K562 (cell line): ENCODE measurements around the gene WDR17. TPM values are rescaled to one million over a fixed set of nuclear protein-coding genes. Genes with fewer than 3 reads are reported as not detected.

Source experiments
- HDAC2 ChIP-seq: fragments of 450-650 bp; IDR thresholded peaks from 2 replicates; pipeline ENCODE4 v1.6.1; 2016; ENCODE audit warnings: mild to moderate bottlenecking
- HNRNPUL1 ChIP-seq: fragments of 200-400 bp; formaldehyde crosslinking; IDR thresholded peaks from 2 replicates; pipeline ENCODE4 v1.6.1; 2017; ENCODE audit warnings: low read length
- MBD1 ChIP-seq: fragments of 250-450 bp; sonication (Bioruptor Pico); IDR thresholded peaks from 2 replicates; pipeline ENCODE4 v1.8.0; 2022; ENCODE audit warnings: inconsistent platforms
- PHTF2 ChIP-seq: fragments of 250-450 bp; sonication (Bioruptor Pico); IDR thresholded peaks from 2 replicates; pipeline ENCODE4 v1.5.0; 2021; ENCODE audit warnings: mild to moderate bottlenecking
- RAD51 ChIP-seq: fragments of 450-650 bp; IDR thresholded peaks from 2 replicates; pipeline ENCODE4 v1.7.1; 2016; ENCODE audit warnings: low read depth, mild to moderate bottlenecking, borderline replicate concordance
- ZBTB1 ChIP-seq: sonication (generic); formaldehyde crosslinking; IDR thresholded peaks from 2 replicates; pipeline ENCODE4 v1.8.1; 2023; ENCODE audit warnings: missing genetic modification reagents, low read depth, mild to moderate bottlenecking, borderline replicate concordance
- ZNF134 ChIP-seq: fragments of 250-450 bp; sonication (Bioruptor Pico); conservative IDR thresholded peaks from 2 replicates; pipeline ENCODE4 v1.4.0; 2020
- ZNF184 ChIP-seq: sonication (generic); formaldehyde crosslinking; IDR thresholded peaks from 2 replicates; pipeline ENCODE4 v1.5.0; 2020; ENCODE audit warnings: missing genetic modification reagents
- ZNF232 ChIP-seq: sonication (generic); formaldehyde crosslinking; IDR thresholded peaks from 2 replicates; pipeline ENCODE4 v1.8.0; 2022; ENCODE audit warnings: mild to moderate bottlenecking, missing genetic modification reagents
- polyA plus RNA-seq, 8 experiments: library from polyadenylated mRNA; depleted of rRNA in 4 of 8; stranded (reverse) in 5 of 8; unstranded in 3 of 8; fragments of >200 nt; fragmentation: Nextera tagmentation in 2 of 8; fragmentation: Illumina TruSeq in 1 of 8; extraction: Ambion mirVana in 2 of 8; extraction: Trizol in 1 of 8; gene quantifications; 2 replicates each; pipeline versions ENCODE4 v1.2.1 to v1.2.3, GENCODE V29; 2011 to 2014; ENCODE audit warnings: inconsistent platforms in 1 of 8, missing spikeins in 1 of 8
- total RNA-seq, 7 experiments: library from RNA; depleted of rRNA in 6 of 7; stranded (reverse); fragments of >200 nt in 6 of 7; fragmentation: Illumina TruSeq in 2 of 7; extraction: Trizol in 2 of 7; gene quantifications; 2 replicates each; pipeline versions ENCODE4 v1.2.1 to v1.2.3, GENCODE V29; 2011 to 2021; ENCODE audit warnings: low replicate concordance in 1 of 7
- TF ChIP-seq, protein P1 (sequence below): fragments of 450-650 bp; IDR thresholded peaks from 2 replicates; pipeline ENCODE4 v1.6.1; 2016; ENCODE audit warnings: borderline replicate concordance
- TF ChIP-seq, protein P2 (sequence below), 2 experiments: fragments of 450-650 bp in 1 of 2; sonication (generic) in 1 of 2; formaldehyde crosslinking in 1 of 2; IDR thresholded peaks; 2 replicates each; pipeline versions ENCODE4 v1.7.1 to v1.9.0; 2016 to 2022; ENCODE audit warnings: inconsistent platforms in 1 of 2, mild to moderate bottlenecking in 1 of 2, missing genetic modification reagents in 1 of 2

Gene WDR17
- total and polyA plus RNA-seq, 9 of the 15 experiments (the other 6 are each of a cell fraction or from before 2014, with no cell fraction given) = 0.04 to 0.07 TPM; not detected in 7

GRCh38 chr4:176207839-176208238 is 142.2 kb downstream of the WDR17 start (continued):
- TF ChIP-seq MBD1 (CRISPR knock-in tag) (no peak), ZNF134 (CRISPR knock-in tag) (no peak), ZNF232 (CRISPR knock-in tag) (no peak), ZNF184 (CRISPR knock-in tag) (no peak), HNRNPUL1 (no peak), ZBTB1 (no peak), RAD51 (no peak), HDAC2 (no peak), PHTF2 (CRISPR knock-in tag) (no peak)
- TF ChIP-seq, protein P1, sequence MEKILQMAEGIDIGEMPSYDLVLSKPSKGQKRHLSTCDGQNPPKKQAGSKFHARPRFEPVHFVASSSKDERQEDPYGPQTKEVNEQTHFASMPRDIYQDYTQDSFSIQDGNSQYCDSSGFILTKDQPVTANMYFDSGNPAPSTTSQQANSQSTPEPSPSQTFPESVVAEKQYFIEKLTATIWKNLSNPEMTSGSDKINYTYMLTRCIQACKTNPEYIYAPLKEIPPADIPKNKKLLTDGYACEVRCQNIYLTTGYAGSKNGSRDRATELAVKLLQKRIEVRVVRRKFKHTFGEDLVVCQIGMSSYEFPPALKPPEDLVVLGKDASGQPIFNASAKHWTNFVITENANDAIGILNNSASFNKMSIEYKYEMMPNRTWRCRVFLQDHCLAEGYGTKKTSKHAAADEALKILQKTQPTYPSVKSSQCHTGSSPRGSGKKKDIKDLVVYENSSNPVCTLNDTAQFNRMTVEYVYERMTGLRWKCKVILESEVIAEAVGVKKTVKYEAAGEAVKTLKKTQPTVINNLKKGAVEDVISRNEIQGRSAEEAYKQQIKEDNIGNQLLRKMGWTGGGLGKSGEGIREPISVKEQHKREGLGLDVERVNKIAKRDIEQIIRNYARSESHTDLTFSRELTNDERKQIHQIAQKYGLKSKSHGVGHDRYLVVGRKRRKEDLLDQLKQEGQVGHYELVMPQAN = no peak
- TF ChIP-seq, protein P2, sequence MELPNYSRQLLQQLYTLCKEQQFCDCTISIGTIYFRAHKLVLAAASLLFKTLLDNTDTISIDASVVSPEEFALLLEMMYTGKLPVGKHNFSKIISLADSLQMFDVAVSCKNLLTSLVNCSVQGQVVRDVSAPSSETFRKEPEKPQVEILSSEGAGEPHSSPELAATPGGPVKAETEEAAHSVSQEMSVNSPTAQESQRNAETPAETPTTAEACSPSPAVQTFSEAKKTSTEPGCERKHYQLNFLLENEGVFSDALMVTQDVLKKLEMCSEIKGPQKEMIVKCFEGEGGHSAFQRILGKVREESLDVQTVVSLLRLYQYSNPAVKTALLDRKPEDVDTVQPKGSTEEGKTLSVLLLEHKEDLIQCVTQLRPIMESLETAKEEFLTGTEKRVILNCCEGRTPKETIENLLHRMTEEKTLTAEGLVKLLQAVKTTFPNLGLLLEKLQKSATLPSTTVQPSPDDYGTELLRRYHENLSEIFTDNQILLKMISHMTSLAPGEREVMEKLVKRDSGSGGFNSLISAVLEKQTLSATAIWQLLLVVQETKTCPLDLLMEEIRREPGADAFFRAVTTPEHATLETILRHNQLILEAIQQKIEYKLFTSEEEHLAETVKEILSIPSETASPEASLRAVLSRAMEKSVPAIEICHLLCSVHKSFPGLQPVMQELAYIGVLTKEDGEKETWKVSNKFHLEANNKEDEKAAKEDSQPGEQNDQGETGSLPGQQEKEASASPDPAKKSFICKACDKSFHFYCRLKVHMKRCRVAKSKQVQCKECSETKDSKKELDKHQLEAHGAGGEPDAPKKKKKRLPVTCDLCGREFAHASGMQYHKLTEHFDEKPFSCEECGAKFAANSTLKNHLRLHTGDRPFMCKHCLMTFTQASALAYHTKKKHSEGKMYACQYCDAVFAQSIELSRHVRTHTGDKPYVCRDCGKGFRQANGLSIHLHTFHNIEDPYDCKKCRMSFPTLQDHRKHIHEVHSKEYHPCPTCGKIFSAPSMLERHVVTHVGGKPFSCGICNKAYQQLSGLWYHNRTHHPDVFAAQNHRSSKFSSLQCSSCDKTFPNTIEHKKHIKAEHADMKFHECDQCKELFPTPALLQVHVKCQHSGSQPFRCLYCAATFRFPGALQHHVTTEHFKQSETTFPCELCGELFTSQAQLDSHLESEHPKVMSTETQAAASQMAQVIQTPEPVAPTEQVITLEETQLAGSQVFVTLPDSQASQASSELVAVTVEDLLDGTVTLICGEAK (IDR thresholded peaks at IDR 0.05) = no peak
- TF ChIP-seq, protein P2 (CRISPR knock-in tag; IDR thresholded peaks at IDR 0.05) = no peak
